Kidney capillary endothelial cell (primary cell): ENCODE results near the gene LASP1.
"Not testable (repeated sequence)": the region's sequence is repeated elsewhere in the genome, so short reads cannot be mapped to it uniquely, and the experiment has no call there.

Source experiments
- DNase-seq: peaks from one replicate; pipeline ENCODE4 v3.0.0-alpha.2; 2018; ENCODE audit warnings: low spot score

LASP1 gene

DNA sequence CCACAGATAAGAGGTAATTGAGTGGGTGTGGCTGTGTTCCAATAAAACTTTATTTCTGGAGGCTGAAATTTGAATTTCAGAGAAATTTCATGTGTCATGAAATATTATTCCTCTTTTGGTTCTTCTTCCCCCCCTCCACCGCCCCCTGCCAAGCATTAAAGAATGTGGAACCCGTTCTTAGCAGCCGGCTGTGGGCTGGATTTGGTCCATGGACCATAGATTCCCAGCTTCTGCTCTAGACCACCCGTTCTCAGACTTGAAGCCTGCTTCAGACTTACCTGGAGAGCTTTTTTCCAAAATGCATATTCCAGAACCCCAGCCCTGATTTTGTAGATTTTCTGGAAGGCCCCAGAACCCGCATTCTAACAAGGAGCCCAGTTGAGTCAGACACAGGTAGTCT is 40.5 kb downstream of the LASP1 start:
- no peak for DNase-seq

DNA sequence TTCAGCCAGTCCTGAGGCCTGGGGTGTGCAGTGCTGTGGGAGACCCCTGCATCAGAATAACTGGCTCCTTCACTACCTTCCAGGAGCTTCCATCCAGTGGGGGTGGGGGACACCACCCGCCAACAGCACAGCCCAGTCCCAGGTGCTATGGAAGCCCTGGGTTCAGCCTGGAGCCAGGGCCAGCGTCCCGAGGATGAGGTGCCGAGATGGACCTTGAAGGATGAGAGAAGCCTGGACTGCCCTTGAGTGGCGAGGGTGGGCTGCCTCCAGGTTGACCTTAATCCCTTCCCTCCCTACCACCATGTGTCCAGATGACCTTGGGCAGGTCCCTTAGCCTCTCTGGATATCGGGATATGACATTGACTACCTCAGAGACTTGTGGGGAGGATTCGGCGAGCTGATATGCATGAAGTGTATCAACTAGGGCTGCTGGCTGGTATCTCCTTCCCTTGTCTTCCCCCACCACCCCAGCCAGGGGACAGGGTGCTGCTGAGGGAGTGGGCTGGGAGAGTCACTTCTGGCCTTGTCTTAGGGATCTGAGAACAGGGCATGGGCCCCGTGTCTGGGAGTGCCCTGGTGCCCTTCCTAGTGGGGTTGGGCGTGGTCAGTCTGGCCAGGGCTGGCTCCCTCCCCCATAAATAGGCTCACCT is 41.3 kb downstream of the LASP1 start:
- no peak for DNase-seq

DNA sequence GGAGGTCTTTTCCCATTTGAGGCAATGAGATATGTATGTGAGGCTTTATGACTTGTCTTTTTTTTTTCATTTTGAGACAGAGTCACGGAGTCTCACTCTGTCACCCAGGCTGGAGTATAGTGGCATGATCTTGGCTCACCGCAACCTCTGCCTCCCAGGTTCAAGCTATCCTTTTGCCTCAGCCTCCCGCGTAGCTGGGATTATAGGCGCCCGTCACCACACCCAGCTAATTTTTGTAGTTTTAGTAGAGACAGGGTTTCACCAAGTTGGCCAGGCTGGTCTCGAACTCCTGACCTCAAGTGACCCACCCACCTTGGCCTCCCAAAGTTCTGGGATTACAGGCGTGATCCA is 41.8 kb downstream of the LASP1 start:
- not testable (repeated sequence) for DNase-seq

DNA sequence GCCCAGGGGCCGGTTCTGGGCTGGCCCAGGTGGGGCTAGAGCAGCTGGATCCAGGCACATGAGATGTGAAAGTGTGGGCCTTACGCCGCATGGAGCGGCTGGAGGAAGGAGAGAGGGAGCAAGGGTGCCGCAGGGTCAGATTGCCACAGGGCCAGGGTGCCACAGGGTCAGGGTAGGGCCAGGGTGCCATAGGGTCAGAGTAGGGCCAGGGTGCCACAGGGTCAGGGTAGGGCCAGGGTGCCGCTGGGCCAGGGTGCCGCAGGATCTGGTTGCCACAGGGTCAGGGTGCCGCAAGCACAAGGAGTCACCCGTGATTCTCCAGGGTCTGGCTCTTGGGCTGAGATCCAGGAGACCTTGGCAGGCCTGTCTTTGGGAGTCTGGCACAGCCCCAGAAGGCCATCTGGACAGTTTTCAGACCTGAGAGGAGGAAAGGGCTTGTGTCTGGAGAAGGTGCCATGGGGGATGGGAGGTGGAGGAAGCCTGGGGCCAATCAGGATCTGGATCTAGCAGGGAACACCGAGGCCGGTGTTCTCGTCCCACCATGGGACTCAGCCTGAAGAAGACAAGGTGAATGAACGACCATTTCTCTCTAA is 42.5 kb downstream of the LASP1 start:
- DNase-seq, result no peak

DNA sequence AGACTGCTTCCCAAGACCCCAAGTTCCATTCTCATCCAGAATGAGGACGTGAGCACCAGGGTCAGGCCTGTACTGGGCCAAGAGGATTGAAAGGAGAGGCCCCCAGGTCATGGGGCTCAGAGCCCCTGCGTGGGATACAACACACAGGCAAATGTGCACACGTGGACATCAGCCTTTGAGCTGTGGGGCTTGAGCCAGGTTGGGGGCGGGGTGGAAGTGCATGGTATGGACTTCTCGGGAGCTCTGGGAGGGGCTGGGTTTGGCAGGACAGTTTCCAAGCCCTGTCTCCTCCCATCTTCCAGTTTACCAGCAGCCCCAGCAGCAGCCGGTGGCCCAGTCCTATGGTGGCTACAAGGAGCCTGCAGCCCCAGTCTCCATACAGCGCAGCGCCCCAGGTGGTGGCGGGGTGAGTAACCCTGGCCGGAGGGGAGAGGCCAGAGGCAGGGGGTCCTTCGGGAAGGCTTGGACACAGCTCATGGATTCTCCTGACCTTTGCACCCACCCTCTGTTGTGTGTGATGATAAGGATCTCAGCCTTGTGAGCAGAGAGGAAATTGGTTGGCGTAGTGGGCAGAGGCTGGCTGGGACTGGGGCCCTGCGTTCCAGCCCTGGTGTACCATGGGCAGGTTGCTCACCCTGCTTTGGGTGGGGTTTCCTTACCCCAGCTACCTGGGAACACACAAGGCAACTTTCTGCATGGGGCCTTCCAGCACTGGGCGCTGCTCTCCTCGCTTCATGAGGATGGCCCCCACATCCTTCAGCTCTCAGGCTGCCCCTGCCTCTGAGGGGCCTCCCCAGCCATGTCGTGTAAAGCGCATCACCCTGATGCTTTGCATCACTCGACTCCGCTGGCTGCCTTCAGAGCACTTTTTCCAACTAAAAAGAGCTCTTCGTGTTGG is 45.1 kb downstream of the LASP1 start:
- DNase-seq, result no peak

DNA sequence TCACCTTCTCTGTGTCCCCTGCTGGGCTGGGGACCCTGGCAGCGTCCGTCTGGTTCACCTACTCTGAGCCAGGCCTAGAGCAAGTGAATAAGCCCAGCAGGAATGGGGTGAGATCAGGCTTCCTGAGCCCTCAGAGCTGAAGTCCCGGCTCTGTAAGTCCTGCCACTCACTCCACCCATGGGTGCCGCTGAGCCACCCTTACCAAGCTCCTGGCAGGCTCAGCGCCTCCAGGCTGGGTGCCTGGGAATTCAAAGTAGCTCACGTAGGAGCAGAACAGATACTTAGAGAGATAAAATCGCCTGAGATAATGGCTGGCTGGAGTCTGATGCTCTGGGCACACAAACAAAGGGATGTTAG is 45.8 kb downstream of the LASP1 start:
- no peak for DNase-seq

DNA sequence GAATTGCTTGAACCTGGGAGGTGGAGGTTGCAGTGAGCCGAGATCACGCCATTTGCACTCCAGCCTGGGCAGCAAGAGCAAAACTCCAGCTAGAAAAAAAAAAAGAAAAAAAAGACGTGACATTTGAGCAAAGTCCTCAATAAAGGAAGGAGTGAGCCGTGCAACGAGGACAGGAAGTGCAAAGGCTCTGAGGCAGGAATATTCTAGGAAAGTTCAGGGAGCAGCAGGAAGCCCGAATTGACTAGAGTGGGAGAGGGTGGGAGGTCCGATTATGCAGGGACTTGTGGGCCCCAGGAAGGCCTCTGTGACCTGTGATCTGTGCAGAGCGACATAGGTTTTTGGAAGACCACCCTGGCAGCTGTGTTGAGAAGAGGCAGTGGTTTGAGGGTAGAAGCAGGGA is 46.9 kb downstream of the LASP1 start:
- no peak for DNase-seq

DNA sequence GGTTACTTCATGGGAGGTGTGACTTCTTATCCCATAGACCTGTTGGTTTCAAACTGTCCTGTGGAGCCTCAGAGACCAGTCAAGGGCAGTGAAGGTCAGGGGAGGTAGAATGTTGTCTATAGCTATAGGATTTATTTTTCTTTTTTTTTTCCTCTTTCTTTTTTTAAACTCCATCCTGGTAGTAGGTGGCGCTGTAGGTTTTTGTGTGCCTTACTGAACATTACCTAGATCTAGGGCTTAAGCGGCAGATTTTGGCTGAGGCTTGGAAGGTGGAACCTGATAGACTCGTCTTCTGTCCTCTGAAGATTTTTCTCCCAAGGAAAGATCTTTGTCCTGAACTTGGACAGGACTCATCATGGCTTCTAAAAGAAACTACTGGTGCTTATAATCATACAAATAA is 47.4 kb downstream of the LASP1 start:
- DNase-seq, result no peak

DNA sequence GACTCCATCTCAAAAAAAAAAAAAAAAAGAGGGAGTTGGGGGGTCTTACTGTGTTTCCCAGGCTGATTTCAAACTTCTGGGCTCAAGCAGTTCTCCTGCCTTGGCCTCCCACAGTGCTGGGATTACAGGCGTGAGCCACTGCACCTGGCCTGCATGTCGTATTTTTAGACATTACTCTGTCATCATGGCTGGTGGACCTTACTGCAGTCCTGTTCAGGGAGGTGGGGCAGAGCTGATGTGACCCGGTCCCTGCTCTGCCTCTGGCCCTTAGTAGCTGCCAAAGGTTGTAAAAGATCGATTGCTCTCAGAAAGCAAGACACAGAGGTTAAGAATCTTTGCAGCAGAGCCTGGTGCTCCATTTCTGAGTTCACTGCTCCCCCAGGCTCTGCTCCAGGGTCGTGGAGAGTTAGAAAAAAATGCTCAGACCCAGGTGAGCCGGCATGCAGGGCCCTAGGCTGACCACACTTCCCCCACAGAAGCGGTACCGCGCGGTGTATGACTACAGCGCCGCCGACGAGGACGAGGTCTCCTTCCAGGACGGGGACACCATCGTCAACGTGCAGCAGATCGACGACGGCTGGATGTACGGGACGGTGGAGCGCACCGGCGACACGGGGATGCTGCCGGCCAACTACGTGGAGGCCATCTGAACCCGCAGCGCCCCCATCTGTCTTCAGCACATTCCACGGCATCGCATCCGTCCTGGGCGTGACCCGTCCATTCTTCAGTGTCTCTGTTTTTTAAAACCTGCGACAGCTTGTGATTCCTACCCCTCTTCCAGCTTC is 48.5 kb downstream of the LASP1 start:
- no peak for DNase-seq

DNA sequence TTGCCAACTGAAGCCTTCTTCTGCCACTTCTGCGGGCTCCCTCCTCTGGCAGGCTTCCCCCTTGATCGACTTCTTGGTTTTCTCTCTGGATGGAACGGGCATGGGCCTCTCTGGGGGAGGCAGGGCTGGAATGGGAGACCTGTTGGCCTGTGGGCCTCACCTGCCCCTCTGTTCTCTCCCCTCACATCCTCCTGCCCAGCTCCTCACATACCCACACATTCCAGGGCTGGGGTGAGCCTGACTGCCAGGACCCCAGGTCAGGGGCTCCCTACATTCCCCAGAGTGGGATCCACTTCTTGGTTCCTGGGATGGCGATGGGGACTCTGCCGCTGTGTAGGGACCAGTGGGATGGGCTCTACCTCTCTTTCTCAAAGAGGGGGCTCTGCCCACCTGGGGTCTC is 49.1 kb downstream of the LASP1 start:
- no peak for DNase-seq

DNA sequence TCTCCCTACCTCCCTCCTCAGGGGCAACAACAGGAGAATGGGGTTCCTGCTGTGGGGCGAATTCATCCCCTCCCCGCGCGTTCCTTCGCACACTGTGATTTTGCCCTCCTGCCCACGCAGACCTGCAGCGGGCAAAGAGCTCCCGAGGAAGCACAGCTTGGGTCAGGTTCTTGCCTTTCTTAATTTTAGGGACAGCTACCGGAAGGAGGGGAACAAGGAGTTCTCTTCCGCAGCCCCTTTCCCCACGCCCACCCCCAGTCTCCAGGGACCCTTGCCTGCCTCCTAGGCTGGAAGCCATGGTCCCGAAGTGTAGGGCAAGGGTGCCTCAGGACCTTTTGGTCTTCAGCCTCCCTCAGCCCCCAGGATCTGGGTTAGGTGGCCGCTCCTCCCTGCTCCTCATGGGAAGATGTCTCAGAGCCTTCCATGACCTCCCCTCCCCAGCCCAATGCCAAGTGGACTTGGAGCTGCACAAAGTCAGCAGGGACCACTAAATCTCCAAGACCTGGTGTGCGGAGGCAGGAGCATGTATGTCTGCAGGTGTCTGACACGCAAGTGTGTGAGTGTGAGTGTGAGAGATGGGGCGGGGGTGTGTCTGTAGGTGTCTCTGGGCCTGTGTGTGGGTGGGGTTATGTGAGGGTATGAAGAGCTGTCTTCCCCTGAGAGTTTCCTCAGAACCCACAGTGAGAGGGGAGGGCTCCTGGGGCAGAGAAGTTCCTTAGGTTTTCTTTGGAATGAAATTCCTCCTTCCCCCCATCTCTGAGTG is 49.6 kb downstream of the LASP1 start:
- no peak for DNase-seq

DNA sequence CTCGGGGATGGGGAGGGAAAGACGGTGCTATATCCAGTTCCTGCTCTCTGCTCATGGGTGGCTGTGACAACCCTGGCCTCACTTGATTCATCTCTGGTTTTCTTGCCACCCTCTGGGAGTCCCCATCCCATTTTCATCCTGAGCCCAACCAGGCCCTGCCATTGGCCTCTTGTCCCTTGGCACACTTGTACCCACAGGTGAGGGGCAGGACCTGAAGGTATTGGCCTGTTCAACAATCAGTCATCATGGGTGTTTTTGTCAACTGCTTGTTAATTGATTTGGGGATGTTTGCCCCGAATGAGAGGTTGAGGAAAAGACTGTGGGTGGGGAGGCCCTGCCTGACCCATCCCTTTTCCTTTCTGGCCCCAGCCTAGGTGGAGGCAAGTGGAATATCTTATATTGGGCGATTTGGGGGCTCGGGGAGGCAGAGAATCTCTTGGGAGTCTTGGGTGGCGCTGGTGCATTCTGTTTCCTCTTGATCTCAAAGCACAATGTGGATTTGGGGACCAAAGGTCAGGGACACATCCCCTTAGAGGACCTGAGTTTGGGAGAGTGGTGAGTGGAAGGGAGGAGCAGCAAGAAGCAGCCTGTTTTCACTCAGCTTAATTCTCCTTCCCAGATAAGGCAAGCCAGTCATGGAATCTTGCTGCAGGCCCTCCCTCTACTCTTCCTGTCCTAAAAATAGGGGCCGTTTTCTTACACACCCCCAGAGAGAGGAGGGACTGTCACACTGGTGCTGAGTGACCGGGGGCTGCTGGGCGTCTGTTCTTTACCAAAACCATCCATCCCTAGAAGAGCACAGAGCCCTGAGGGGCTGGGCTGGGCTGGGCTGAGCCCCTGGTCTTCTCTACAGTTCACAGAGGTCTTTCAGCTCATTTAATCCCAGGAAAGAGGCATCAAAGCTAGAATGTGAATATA is 50.8 kb downstream of the LASP1 start:
- DNase-seq, result no peak

DNA sequence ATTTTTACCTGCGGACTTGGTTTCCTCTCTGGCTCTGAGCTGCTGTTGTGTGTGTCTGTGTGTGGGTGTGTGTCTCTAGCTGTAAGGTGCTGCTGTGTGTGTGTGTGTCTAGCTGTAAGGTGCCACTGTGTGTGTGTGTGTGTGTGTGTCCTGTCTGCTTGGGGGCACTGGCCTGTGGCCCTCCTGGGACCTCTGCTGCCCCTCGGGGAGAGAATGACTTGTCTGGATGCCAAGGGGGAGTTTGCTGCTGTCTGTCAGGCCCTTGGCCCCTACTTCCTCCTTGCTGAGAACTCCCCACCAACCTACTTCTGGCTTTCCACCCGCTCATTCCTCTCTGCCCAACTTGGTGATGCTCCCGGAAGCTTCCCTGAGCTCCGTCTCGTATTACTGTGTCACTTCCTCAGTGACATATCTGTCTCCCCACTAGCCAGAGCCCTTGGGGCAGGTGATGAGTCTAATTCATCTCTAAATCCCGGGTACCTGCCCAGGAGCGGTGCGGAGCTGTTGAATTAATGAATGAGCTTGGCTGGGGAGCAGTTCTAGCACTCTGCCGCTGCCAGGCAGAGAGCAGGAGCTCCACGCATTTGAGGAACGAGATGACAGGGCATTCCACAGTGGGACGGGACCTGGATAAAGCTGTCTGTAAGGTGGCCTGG is 52.0 kb downstream of the LASP1 start:
- no peak for DNase-seq

DNA sequence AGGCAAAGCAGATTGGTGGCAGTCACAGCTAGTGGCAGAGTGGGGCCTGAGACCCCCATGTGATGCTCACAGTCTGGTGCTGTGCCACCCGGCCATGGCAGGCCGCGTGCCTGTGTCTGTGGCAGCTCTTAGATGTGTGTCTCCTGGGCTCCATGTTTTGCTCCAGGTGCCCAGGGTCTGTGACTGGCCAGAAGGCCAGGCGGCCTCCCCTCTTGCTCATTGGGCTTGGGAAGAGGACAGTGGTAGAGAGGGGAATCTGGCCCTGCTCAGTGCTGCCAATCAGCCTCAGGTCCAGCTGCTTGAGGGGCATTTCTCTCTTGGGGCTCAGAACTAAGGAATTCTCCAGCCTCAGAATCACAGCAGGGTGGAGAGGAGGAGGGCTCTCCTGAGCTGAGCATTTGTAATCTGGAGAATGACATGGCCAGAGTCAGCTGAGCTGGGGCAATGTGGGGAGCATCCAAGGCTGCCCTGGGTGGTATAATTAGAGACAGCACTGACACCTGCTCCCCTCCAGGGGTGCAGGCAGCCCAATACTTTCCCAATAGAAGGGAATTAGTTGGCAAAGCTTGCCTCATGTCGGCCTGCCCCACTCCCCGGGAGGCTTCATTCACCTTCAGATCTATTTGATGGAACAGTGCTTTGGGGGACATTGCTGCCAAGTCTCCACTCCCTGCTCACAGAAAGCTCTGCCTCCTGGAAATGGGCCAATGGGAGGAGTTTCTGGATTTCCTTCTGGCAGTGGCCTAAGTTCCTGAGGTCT is 52.9 kb downstream of the LASP1 start:
- DNase-seq, result no peak

DNA sequence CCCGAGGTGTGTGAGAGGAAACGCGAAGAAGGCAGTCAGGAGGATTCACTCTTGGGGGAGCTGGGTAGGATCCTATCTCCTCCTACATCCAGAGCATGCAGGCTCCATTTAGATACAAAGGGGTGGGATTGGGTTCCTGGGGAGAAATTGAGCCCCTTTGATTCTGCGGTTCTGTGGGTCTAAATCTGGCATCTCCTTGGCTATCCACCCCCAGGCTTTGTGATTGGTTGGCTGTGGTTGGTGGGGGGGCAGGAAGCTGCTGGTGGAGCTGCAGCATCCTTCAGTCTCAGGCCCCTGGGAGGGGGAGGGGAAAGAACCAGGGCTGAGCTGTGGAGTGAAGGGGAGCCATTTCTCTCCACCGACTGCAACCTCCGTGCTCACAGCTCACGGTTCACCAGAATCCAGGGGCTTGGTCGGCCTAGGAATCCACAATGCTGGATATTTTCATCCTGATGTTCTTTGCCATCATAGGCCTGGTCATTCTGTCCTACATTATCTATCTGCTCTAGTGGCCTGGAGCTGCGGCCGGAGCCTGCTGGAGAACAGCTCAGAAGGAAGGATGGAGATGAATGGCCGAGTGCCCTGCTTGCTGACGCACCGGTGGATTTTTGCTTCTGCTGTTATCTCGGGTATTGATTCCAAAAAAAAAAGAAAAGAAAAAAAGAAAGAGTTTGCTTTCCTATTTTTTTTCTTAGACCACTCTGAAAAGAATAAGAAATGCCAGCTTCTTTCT is 55.6 kb downstream of the LASP1 start, which contains the start of gene LASP1NB:
LASP1NB (plus strand) TSS at position 352 of the 733 bp plus-strand sequence.
- no peak for DNase-seq

DNA sequence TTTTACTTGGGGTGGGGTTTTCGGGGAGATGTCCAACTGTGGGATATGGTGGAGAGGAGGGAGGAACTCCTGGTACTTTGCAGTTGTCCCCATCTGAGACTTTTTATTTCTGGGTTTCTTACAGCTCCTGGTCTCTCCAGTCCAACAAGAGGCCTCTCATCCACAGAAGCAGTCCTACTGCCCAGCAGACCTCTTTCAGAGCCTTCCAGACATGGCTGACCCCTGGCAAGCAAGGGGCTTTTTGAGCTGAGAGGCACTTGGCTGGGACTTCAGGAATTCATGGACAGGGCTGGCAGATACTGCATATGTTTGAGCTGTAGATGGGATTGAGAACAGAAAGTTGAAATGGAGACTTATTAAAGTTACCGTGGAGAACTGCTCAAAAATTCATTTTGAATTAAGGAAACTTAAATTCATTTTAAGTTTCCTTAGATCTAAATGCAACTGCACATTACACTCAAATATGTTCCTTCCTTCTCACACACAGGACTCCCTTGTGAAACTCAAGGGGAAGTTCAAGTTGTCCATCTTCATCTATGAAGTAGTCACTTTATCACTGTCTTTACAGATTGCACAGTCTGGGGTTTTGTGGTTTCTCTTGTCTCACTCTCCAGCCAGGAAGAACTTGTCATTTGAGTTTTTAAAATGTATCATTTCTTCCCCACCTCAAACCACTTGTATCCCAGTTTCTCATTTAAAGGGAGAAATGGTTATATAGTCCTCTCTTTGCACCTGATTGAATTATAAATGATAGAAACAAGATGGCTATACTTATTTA is 56.6 kb downstream of the LASP1 start:
- DNase-seq, result no peak

DNA sequence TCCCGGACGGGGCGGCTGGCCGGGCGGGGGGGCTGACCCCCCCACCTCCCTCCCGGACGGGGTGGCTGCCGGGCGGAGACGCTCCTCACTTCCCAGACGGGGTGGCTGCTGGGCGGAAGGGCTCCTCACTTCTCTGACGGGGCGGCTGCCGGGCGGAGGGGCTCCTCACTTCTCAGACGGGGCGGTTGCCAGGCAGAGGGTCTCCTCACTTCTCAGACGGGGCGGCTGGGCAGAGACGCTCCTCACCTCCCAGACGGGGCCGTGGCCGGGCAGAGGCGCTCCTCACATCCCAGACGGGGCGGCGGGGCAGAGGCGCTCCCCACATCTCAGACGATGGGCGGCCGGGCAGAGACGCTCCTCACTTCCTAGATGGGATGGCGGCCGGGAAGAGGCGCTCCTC is 60.9 kb downstream of the LASP1 start:
- not testable (repeated sequence) for DNase-seq

DNA sequence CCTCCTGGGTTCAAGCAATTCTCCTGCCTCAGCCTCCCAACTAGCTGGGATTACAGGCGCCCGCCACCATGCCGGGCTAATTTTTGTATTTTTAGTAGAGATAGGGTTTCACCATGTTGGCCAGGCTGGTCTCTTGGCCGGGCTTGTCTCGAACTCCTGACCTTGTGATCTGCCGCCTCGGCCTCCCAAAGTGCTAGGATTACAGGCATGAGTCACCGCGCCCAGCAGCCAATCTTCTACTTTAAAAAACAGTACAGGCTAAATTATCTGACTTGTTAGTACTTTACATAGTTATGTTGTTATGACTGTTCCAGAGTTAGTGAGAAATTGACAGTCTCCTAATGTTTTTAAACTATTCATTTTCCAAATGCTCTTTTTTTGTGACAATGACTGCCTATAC is 64.1 kb downstream of the LASP1 start:
- not testable (repeated sequence) for DNase-seq
